ENCODE data around the gene DENND5A. TPM values are rescaled to one million over a fixed set of nuclear protein-coding genes. Genes with fewer than 3 reads are reported as not detected.

The DENND5A gene
- total RNA-seq, 1 experiment from 2014 or later, result 136 TPM

DNA sequence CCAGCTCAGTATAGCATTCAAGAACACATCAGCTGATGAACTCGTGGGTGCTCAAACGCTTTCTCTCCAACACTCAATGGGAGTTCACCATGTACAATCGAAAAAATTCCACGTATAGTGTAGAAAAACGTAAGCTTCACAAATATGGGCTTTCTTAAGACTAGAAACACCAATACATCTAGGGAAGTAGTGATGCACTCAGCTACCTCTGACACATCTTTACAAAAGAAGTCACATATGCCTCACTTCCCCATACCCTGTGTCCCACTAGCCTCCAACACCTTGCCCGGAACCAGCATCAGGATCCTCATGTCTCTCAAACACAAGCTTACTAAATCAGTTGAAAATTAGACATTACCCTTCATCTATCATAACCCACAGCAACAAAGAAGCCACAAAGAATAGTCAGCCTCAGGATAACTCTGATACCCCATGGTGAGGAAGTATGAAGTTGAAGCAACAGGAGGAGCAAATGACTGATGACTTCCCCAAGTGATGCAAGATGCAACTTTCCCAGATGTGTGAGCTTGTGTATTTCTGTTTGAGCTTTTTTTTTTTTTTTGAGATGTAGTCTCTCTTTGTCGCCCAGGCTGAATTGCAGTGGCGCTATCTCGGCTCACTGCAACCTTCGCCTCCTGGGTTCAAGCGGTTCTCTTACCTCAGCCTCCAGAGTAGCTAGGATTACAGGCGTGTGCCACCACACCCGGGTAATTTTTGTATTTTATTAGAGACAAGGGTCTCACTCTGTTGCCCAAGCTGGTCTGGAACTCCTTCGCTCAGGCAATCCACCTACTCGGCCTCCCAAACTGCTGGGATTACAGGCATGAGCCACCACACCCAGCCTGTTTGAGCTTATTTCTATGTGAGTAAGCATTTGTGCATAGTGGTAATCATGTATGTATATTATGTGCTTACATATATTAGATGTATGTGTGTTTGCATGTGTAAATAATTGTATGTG lies 8.5 kb upstream of the DENND5A start:
- ATAC-seq, result no peak
- no TSS peak for BruUV-seq (replicated peaks)
- ChIA-PET CTCF (interaction anchor here (0.6 kb wide), 1 partner anchor 1995 kb away, joined by 3 read pairs; no protein-coding TSS in a partner anchor), POLR2A (interaction anchor here (0.8 kb wide), 1 partner anchor 13 kb away, joined by 4 read pairs; no protein-coding TSS in a partner anchor)
- Histone ChIP-seq H3K27ac (ENCODE audit: low read length) (no peak overlapping the region), H3K36me3 (ENCODE audit: control insufficient read depth, insufficient read depth, low read length) (no peaks in the 10 kb centered on the region), H3K4me3 (ENCODE audit: low read depth in 2 of 2, low read length in 2 of 2) (no peak overlapping the region), H3K9me3 (ENCODE audit: control insufficient read depth, insufficient read depth, low read depth, low read length) (no peaks in the 10 kb centered on the region), H3K27me3 (ENCODE audit: control insufficient read depth, insufficient read depth, low read length) (no peaks in the 10 kb centered on the region), H3K4me1 (ENCODE audit: control insufficient read depth, insufficient read depth, low read length) (no peaks in the 10 kb centered on the region)
- DNase-seq (ENCODE audit: low read depth, low spot score), result no peak
- no peak for TF ChIP-seq POLR2AphosphoS5 (IDR thresholded peaks at IDR 0.05; ENCODE audit: low read depth, low read length)
- no peak for TF ChIP-seq TCF7L2 (IDR thresholded peaks at IDR 0.05; ENCODE audit: low read depth, low read length)
- TF ChIP-seq, protein P1, sequence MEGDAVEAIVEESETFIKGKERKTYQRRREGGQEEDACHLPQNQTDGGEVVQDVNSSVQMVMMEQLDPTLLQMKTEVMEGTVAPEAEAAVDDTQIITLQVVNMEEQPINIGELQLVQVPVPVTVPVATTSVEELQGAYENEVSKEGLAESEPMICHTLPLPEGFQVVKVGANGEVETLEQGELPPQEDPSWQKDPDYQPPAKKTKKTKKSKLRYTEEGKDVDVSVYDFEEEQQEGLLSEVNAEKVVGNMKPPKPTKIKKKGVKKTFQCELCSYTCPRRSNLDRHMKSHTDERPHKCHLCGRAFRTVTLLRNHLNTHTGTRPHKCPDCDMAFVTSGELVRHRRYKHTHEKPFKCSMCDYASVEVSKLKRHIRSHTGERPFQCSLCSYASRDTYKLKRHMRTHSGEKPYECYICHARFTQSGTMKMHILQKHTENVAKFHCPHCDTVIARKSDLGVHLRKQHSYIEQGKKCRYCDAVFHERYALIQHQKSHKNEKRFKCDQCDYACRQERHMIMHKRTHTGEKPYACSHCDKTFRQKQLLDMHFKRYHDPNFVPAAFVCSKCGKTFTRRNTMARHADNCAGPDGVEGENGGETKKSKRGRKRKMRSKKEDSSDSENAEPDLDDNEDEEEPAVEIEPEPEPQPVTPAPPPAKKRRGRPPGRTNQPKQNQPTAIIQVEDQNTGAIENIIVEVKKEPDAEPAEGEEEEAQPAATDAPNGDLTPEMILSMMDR (IDR thresholded peaks at IDR 0.05), result no peak
- in situ Hi-C loops (cut with HindIII; ENCODE audit: low pct_unique_long_range_greater_than_20kb, low sequenced_read_pairs), result no loop called here
- intact Hi-C loops (cut with micrococcal nuclease; ENCODE audit: unreplicated experiment), result no loop called here

DNA sequence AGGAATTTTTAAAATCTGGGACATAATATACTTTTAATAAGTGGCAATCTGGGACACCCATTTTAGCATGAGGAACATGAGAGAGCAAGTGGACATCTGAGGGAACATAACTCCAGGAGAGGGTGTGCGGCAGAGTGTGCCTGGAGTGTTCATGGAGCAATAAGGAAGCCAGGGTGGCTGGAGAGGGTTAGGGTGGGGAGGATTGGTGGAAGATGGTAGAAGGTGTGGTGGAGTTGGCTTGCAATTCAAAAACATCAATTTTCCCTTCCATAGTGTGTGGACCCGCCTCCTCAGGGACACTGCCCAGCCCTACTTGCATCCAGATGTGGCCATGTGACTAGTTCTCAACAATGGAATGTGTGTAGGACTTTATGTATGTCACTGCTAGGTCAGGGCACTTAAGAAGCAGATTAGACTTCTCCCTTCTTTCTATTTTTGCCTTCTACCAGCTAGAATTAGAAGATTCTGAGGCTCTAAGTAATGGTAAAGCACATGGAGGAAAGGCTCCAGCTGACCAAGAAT lies 4.4 kb upstream of the DENND5A start:
- peaks cover 5% of the 10 kb centered on the region for H3K4me1 ChIP-seq (ENCODE audit: control insufficient read depth, insufficient read depth, low read length)
- TF ChIP-seq TCF7L2 (IDR thresholded peaks at IDR 0.05; ENCODE audit: low read depth, low read length), result no peak
- no peak for TF ChIP-seq POLR2AphosphoS5 (IDR thresholded peaks at IDR 0.05; ENCODE audit: low read depth, low read length)
- TF ChIP-seq, protein P2, sequence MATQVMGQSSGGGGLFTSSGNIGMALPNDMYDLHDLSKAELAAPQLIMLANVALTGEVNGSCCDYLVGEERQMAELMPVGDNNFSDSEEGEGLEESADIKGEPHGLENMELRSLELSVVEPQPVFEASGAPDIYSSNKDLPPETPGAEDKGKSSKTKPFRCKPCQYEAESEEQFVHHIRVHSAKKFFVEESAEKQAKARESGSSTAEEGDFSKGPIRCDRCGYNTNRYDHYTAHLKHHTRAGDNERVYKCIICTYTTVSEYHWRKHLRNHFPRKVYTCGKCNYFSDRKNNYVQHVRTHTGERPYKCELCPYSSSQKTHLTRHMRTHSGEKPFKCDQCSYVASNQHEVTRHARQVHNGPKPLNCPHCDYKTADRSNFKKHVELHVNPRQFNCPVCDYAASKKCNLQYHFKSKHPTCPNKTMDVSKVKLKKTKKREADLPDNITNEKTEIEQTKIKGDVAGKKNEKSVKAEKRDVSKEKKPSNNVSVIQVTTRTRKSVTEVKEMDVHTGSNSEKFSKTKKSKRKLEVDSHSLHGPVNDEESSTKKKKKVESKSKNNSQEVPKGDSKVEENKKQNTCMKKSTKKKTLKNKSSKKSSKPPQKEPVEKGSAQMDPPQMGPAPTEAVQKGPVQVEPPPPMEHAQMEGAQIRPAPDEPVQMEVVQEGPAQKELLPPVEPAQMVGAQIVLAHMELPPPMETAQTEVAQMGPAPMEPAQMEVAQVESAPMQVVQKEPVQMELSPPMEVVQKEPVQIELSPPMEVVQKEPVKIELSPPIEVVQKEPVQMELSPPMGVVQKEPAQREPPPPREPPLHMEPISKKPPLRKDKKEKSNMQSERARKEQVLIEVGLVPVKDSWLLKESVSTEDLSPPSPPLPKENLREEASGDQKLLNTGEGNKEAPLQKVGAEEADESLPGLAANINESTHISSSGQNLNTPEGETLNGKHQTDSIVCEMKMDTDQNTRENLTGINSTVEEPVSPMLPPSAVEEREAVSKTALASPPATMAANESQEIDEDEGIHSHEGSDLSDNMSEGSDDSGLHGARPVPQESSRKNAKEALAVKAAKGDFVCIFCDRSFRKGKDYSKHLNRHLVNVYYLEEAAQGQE (IDR thresholded peaks at IDR 0.05; ENCODE audit: insufficient read depth in 1 of 2, low read depth in 2 of 2, low read length in 1 of 2), result no peak
- TF ChIP-seq SIN3A (IDR thresholded peaks at IDR 0.05; ENCODE audit: borderline replicate concordance, insufficient read depth, low read depth, low read length), result no peak
- TF ChIP-seq, protein P1 (IDR thresholded peaks at IDR 0.05), result no peak
- BruUV-seq (replicated peaks), result no TSS peak
- no peaks in the 10 kb centered on the region for H3K9me3 ChIP-seq (ENCODE audit: control insufficient read depth, insufficient read depth, low read depth, low read length)
- no peak overlapping the region for H3K4me3 ChIP-seq (ENCODE audit: low read depth in 2 of 2, low read length in 2 of 2)
- intact Hi-C loops (cut with micrococcal nuclease; ENCODE audit: unreplicated experiment), result no loop called here
- in situ Hi-C loops (cut with HindIII; ENCODE audit: low pct_unique_long_range_greater_than_20kb, low sequenced_read_pairs), result no loop called here
- no peak for ATAC-seq
- ChIA-PET POLR2A (interaction anchor here (0.7 kb wide), 1 partner anchor 182 kb away, joined by 3 read pairs; no protein-coding TSS in a partner anchor), CTCF (interaction anchor here (0.7 kb wide), 1 partner anchor 156 kb away, joined by 3 read pairs; no protein-coding TSS in a partner anchor)
- H3K27ac ChIP-seq (ENCODE audit: low read length), result no peak overlapping the region
- no peaks in the 10 kb centered on the region for H3K36me3 ChIP-seq (ENCODE audit: control insufficient read depth, insufficient read depth, low read length)
- no peaks in the 10 kb centered on the region for H3K27me3 ChIP-seq (ENCODE audit: control insufficient read depth, insufficient read depth, low read length)
- no peak for DNase-seq (ENCODE audit: low read depth, low spot score)

All from Panc1 (cell line).